NB4 (cell line): ENCODE results near the gene TM4SF18.

Source experiments
- DNase-seq: peaks from one replicate; pipeline ENCODE4 v3.0.0; 2010; ENCODE audit warnings: low read depth
- H3K4me3 ChIP-seq: one replicate; pipeline ENCODE4 v1.5.1; 2011; ENCODE audit warnings: mild to moderate bottlenecking, low read depth, low read length, moderate library complexity
- CTCF ChIP-seq: IDR thresholded peaks from one replicate; pipeline ENCODE4 v1.5.1; 2012; ENCODE audit warnings: low read depth, low read length
- MAX ChIP-seq: IDR thresholded peaks from 2 replicates; pipeline ENCODE4 v1.6.1; 2011; ENCODE audit warnings: low read depth, low read length
- MYC ChIP-seq: IDR thresholded peaks from 2 replicates; pipeline ENCODE4 v1.6.1; 2011; ENCODE audit warnings: low read depth, low read length
- POLR2A ChIP-seq: IDR thresholded peaks from 2 replicates; pipeline ENCODE4 v1.6.1; 2011; ENCODE audit warnings: mild to moderate bottlenecking; ENCODE audit not compliant: insufficient read length; ENCODE audit errors: extremely low read depth

TM4SF18 gene

GRCh38 chr3:149317072-149317471 is 16.4 kb downstream of the TM4SF18 start:
- TF ChIP-seq POLR2A (no peak), CTCF (no peak), MYC (no peak), MAX (no peak)
- DNase-seq = no peak
- no peak overlapping the region for H3K4me3 ChIP-seq

- TF ChIP-seq POLR2A (no peak), CTCF (no peak), MAX (no peak), MYC (no peak)
- DNase-seq = no peak
- no peak overlapping the region for H3K4me3 ChIP-seq
These were observed 17.0 kb downstream of the TM4SF18 start for GRCh38 chr3:149316437-149316836.

- TF ChIP-seq POLR2A = no peak
- no peak overlapping the region for H3K4me3 ChIP-seq
- DNase-seq = no peak
These were observed 17.7 kb downstream of the TM4SF18 start for GRCh38 chr3:149315694-149316093.

GRCh38 chr3:149314807-149315578 is 18.4 kb downstream of the TM4SF18 start:
- no peak overlapping the region for H3K4me3 ChIP-seq
- no peak for TF ChIP-seq POLR2A
- TF ChIP-seq CTCF = no peak
- no peak for TF ChIP-seq MYC
- DNase-seq = no peak

- no peak for DNase-seq
- no peak overlapping the region for H3K4me3 ChIP-seq
- no peak for TF ChIP-seq MYC
- TF ChIP-seq MAX = no peak
- no peak for TF ChIP-seq POLR2A
- TF ChIP-seq CTCF = no peak
These were observed 19.9 kb downstream of the TM4SF18 start for GRCh38 chr3:149313542-149313941.

GRCh38 chr3:149310796-149311534 is 22.5 kb downstream of the TM4SF18 start:
- no peak for TF ChIP-seq MAX
- no peak for TF ChIP-seq MYC
- no peak for DNase-seq
- no peak overlapping the region for H3K4me3 ChIP-seq
